HG02840 (cell line): ENCODE measurements around the gene SLC10A6.
"Not testable (repeated sequence)": the region's sequence is repeated elsewhere in the genome, so short reads cannot be mapped to it uniquely, and the experiment has no call there.

Experiments
- ATAC-seq: cut with Tn5 transposase; IDR thresholded peaks from one replicate; pipeline ENCODE4 v1.9.1; 2021; ENCODE audit warnings: mild to moderate bottlenecking, moderate library complexity, moderate number of reproducible peaks; ENCODE audit not compliant: unreplicated experiment, low FRiP score

Gene SLC10A6, protein sequence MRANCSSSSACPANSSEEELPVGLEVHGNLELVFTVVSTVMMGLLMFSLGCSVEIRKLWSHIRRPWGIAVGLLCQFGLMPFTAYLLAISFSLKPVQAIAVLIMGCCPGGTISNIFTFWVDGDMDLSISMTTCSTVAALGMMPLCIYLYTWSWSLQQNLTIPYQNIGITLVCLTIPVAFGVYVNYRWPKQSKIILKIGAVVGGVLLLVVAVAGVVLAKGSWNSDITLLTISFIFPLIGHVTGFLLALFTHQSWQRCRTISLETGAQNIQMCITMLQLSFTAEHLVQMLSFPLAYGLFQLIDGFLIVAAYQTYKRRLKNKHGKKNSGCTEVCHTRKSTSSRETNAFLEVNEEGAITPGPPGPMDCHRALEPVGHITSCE

DNA sequence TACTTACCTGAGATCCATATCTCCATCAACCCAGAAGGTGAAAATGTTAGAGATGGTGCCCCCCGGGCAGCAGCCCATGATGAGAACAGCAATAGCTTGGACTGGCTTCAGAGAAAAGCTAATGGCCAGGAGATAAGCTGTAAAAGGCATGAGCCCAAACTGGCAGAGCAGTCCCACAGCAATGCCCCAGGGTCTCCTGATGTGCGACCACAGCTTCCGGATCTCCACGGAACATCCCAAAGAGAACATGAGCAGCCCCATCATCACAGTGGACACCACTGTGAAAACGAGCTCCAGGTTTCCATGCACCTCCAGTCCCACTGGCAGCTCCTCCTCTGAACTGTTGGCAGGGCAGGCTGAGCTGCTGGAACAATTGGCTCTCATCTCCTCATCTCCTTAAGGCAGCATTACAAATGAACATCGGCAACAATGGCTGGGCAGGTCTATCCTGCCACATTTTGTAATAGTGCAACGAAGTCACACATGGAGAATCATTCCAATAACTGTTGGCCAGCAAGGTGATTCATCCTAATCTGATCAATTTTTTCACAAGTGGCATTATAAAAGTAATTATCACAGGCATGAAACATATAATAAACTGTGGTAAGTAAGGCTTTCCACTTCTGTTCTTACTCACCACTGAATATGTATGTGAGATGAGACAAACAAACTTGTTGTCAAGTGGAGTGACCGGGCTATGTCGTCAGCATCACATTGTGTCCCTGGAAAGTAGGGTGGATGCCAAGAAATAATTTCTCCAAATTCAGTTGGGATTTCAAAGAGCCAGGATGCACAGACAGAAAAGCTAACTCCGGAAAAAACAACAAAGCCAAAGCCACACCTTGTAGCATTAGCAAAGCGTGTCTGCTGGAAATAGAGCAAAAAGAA is at the start of gene SLC10A6:
Gene SLC10A6, minus strand, starts transcription at position 653 of the 888 bp plus-strand sequence. Its CDS starts 269 bp downstream, at position 384.
- no peak for ATAC-seq

DNA sequence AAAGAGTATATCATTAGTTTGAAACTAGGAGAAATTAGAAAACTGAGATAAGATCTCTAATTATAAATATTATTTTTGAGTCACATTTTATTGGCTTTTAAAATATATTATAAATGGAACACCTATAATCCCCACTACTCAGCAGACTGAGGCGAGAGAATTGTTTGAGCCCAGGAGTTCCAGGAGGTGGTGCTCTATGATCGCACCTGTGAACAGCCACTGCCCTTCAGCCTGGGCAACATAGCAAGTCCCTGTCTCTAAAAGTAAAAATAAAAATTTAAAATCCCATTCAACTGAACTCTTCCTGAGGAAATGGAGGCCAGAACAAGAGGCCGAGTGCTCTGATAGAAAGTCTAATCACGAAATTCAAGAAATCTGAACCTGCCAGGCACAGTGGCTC is 49.4 kb upstream of the SLC10A6 start:
- no peak for ATAC-seq

DNA sequence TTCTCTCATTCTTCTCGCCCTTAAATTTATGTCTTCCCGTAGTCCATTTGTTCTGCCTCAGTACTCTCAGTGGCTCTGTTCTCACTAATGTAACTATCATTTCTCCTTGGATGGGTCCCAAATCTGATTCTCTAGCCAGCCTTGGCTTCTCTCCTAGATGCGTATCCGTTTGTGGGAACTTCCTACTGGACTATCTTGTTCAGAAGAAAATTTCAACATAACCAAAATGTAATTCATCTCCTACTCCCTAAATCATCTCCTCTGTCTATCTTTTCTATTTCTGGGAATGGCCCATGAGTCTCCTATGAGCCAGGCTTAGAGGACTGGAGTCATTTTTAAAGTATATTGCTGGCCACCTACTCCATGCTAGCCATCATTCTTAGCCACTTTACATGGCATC is 47.4 kb upstream of the SLC10A6 start:
- no peak for ATAC-seq

DNA sequence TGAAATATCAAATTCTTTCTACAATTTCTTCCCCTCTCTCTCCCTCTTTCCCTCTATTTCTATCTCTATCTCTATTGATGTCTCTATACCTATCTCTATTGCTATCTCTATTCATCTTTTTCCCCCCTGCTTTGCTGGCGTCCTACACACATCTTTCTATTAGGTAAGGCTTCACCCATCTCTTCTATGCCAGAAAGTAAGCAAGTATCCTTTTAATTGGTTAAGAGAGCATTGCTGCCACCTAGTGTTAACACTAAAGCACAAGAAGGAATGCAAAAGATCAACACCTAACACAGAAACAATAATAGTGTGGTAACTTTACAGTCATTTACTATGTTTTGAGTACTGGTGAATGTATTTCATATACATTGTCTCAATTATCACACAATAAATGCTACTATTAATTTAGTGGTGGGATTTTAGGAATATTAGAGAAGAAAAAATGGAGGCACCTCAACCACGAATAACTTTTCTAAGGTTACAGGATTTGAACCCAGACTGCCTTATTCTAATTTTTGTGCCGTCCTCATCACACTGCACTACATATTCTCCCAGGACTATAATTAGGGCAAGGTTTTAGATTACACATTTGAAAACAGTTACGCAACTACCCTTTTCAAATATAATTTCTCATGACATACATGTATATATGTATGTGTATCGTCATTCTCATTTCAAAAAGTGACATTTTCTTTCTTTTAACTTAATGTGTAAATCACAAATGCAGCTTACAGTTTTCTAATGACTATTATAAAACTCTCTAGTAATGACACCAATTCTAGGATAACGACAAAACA is 46.7 kb upstream of the SLC10A6 start:
- ATAC-seq, result peak; percentile 46

DNA sequence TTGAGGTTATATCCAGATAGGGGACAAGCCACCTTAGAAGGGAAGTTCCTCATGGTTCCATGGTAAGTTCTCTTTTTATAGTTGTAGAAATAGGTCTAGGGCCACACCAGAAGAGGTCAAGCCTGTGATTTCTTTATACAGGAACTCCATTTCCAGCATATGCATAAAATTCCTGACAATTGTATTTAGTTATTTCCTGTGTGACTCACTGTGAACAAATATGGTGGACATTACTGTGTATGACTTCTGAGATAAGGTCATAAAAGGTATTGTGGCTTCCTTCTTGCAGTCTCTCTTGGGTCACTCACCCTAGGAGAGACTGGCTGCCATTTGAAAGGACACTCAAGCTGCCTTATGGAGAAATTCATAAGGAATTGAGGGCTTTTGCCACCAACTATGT is 45.3 kb upstream of the SLC10A6 start:
- no peak for ATAC-seq

DNA sequence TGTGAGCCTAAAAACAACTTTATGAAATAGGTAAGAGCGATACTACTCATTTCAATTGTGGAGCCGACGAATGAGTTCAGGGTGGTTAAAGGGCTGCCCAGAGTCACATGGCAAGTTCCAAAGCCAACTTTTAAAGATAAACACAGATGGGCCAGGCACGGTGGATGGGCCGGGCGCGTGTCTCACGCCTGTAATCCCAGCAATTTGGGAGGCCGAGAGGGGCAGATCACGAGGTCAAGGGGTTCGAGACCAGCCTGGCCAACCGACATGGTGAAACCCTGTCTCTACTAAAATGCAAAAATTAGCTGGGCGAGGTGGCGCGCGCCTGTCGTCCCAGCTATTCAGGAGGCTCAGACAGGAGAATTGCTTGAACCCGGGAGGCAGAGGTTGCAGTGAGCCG is 44.0 kb upstream of the SLC10A6 start:
- no peak for ATAC-seq

DNA sequence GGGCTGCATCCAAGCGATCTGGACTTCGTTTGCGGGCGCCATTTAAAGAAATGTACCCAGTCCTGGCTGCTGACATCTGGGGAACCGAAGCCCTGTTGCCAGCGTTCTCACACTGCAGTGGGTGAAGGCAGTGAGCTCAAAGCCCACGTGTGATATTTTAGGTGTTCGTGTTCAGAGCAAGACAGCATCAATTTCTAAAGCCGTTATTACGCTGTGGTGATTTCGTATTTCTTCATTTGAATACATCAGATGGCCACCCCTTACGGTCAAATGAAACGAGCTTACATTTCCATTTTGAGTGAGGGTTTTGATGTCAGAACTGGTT is 43.4 kb upstream of the SLC10A6 start:
- no peak for ATAC-seq

DNA sequence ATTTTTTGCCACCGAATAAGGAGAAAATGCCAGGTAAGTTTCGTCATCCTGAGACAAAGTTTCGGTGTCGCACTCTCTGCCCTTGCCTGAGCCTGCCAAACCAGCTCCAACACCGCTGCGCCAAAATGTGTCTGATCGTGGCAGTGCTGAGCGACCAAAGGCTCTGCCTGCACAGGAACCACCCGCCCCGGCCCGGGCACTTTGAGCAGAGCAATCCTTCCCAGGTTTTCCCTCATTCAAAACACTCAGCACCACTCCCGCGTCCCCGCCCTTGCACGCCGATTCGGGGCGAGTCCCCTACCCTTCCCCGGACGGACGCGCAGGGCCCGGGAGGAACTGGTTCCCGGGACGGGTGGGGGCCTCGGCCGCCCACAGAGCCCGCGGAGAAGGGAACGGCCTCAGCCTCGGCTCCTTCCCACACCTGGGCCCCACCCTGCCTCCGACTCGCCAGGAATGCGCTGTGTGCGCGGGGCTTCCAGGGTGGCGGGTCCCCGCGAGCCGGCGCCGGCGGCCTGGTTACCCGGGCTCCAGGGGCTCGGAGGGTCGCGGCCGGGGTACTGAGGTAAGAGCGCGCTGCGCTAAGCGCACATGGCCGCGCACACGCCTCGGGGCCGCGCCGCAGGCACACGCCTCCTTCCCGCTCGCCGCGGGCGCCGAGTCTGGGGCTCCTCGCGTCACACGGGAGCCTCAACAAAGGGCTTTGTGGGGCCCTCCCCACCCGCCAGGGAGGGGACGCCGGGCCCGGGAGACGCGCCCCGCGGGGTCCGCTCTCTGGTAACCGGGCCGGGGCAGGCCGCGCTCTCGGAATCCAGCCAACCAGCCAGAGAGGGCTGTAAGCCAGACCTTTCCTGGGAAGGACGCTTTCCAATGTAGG is 42.8 kb upstream of the SLC10A6 start, which contains the start of gene C4orf36:
Gene C4orf36, minus strand, starts transcription at position 661 of the 874 bp plus-strand sequence. CDS start 902 bp downstream, outside the sequence.
- no peak for ATAC-seq

DNA sequence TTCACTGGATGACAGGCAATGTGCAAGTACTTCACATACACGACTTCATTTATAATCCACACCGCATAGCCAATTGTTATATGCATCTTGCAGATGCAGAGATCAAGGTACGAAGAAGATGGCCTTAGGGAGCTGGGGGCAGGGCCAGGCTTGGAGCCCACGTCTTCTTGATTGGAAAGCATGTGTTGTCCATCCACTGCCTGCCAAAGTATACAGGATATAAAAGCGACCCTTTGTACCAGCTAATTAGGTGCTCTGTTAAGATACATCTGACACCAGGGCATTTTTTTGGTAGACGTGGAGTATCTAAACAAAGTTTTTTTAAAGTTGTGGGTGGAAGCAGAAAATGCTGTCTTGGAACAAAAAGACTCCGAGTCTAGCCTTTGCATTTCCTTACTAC is 41.6 kb upstream of the SLC10A6 start:
- ATAC-seq, result no peak

DNA sequence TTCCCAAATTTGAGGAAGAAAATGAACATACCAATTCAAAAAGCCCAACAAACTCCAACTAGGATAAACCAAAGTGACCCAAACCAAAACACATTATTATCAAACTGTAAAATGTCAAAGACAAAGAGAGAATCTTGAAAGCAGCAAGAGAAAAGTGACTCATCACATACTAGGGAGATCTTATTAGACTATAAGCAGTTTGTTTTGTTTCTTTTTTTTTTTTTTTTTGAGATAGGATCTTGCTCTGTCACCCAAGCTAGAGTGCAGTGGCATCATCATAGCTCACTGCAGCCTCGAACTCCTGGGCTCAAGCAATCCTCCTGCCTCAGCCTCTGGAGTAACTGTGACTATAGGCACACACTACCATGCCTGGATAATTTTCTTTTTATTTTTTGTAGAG is 30.5 kb upstream of the SLC10A6 start:
- no peak for ATAC-seq

DNA sequence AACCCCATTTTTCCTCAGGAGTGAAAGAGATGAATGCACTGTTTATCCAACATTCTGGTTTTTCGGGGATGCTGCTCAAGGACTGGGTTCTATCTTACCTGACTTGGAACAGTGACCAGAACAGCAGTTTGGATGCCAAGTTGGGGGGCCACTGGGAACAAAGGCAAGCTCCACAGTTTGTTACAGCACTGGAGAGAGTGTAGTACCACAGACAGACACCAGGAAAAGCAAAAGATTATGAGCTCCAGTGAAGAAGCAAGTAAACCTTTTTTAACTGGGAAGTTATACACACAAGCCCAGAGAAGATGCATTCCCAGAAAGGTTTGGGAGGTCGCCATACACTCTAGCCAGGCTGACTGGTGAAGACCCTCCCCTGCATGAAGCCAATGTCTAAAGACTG is 29.5 kb upstream of the SLC10A6 start:
- ATAC-seq, result no peak

DNA sequence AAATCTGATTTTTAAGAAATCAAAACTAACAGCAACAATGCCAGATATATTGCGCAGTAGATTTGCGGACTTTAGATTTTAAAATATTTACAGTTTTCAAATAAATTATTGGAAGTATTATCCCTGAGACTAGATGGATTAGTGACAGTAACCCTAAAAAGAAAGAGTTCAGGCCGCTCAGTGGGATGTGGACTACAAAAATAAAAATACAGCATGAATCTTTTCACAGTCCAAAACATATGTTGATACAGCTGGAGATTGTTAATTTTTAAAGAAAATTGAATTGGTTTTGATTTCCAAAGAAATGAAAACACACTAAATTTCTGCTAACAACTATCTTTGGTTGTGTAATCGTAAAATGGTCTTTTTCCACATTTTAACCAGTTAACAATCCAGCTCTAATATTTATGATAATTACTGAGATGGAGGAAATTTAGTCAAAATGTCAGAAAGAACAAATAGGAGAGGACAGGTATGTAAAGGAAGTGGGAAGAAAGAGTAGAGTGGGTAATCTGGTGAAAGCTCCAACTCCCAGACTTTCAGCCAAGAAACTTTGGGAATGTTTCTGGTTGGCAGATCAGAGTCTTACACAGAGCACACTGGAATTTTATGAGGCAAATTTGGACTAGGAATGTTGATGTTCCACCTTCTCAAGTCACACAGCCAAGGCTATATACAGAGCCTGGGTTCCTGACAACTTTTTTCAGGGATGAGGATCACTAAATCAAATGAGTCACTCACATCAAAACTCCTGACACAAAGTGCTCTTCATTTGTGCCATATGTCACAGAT is 27.9 kb upstream of the SLC10A6 start:
- no peak for ATAC-seq

DNA sequence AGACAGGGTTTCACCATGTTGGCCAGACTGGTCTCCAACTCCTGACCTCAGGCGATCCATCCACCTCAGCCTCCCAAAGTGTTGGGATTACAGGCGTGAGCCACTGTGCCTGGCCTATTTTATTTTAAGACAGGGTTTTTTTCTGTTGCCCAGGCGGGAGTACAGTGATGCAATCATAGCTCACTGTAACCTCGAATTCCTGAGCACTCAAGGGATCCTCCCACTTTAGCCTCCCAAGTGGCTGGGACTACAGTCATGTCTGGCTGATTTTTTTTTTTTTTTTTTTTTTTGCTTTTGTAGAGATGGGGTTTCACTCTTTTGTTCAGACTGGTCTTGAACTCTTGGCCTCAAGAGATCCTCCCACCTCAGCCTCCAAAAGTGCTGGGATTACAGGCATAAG is 26.3 kb upstream of the SLC10A6 start:
- ATAC-seq, result not testable (repeated sequence)

DNA sequence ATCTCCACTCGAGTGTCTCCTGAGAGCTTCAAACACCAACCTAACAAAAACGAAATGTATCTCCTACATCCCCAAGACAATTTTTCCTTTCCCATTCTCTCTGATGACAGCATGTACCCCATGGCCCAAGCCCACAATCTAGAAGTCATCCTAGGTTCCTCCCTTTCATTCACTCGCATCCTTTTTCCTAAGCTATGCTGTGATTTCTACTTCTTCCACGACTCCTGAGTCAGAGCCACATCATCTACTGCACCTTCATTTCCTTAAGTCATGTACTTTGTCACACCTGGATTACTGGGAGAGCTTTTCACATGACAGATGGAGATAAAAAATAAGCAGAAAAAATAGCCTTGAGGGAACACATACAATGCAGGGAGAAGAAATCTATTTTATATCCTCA is 23.0 kb upstream of the SLC10A6 start:
- ATAC-seq, result no peak

DNA sequence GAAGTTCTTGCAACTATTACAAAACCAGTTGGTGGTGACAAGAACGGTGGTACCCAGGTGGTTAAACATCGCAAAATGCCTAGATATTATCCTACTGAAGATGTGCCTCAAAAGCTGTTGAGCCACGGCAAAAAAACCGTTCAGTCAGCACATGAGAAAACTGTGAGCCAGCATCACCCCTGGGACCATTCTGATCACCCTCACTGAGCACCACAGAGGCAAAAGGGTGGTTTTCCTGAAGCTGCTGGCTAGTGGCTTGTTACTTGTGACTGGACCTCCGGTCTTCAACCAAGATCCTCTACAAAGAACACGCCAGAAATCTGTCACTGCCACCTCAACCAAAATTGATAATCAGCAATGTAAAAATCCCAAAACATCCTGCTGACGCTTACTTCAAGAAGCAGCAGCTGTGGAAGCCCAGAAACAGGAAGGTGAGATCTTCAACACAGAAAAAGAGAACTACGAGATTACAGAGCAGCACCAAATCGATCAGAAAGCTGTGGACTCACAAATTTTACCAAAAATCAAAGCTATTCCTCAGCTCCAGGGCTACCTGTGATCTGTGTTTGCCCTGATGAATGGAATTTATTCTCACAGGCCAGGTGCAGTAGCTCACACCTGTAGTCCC is 21.4 kb upstream of the SLC10A6 start:
- no peak for ATAC-seq

DNA sequence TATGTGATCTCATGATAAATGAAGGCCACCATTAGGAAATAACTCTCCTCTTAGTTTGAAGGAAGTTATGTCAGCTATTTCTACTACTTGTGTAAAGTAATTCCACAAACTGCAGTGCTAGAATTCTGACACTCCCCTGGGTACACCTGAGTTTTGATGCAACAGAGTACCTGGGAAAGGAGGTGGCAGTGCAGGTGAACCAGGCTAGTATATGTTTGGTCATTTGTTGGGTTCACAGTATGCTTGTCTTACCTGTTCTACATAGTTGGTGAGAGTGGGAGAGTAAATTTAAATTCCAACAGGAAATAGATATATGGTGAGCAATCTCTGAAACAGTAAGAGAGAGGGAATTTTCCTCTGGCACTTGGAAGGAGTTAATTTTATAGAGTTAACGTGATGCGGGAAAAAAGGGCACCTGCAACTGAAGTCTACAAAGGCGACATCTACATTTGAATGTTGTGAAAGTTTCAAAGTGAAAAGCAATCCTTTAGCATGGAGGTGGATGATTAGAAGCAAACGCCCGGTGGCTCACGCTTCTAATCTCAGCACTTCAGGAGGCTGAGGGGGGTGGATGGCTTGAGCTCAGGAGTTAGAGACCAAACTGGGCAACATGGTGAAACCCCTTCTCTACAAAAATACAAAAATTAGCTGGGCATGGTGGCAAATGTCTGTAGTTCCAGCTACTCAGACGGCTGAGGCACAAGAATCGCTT is 8.3 kb upstream of the SLC10A6 start:
- no peak for ATAC-seq

DNA sequence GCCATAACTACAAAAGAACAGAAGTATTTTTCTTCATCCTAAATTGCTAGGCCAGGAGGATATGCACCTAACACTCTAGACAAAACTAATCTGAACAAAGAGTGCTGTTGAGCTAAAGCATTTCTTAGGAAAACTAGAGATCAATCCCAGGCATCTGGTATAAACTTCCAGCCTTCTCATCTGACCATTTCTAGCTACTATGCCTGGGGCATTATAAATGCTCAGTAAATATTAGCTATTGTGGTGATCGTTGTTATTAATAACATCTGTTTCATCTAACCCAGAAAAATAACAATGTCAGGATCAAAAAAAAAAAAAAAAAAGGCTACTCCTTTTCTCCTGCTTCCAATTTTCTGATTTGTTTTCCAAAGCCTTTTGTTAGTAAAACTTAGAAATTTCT is 7.7 kb upstream of the SLC10A6 start:
- ATAC-seq, result no peak

DNA sequence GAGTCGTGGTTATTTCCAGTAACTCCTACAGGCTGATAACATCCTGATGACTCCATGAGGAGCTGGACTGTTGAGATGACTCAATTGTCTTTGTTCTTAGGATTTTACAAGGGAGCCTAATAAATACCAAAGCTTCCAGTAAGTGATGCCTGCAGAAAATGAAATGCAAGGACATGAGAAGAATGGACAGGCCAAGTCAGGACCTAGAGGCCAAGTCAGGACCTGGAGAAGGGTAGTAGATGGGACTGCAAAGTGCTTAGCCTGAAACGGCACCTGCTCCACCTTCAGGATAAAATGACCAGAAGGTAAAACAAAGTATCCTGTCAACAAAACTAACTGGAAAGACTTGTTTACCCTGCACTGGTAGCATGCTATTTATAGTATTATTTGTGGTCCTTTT is 6.4 kb upstream of the SLC10A6 start:
- ATAC-seq, result no peak
